ENCODE data around the gene FYN.

FYN gene

DNA sequence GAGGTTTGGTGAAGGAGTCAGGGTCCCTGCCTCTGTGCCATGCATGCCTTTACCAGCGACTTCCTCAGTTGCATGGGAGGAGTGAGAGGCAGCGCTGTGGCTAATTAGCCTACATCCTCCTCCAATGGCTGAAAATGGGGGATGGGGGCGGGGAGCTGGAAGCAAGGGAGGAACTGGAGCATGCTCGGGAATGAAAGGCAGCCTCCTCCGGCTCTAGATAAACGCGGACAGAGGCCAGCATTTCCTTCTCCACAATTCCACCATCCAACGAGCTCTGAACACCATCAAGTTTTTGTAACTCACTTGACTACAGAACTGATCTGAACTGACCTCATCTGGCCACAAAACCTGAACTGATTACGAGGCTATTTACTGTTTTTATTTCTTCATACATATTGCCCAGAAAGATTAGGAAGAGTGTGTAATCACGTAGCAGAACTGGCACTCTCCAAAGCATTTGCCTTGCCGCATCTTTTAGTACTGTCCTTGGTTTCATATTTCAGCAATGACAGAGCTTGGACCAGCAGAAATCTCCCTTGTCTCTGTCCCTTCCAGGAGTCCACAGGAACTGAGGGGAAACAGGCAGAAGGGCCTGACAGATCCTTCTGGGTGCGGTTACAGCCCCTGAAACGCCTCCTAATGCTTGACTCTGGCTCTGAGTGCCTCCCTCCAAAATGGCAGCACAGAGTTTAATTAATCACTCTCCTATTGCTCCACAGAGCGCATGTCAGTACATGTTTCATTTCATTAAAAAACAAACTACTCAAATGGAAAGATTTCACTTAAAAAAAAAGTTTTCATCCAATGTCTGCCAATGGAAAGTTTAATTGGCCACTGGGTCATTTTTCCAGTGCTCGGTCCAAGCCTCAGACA is 209.3 kb downstream of the FYN start:
- peak overlapping the region; percentile 85 for H3K27ac Mint-ChIP-seq
- peaks cover 3% of the 10 kb centered on the region for H3K4me1 Mint-ChIP-seq
- no peak overlapping the region for H3K4me3 Mint-ChIP-seq
- peaks cover 24% of the 10 kb centered on the region for H3K36me3 Mint-ChIP-seq
- H3K9me3 Mint-ChIP-seq: no peaks in the 10 kb centered on the region
- no peaks in the 10 kb centered on the region for H3K27me3 Mint-ChIP-seq

DNA sequence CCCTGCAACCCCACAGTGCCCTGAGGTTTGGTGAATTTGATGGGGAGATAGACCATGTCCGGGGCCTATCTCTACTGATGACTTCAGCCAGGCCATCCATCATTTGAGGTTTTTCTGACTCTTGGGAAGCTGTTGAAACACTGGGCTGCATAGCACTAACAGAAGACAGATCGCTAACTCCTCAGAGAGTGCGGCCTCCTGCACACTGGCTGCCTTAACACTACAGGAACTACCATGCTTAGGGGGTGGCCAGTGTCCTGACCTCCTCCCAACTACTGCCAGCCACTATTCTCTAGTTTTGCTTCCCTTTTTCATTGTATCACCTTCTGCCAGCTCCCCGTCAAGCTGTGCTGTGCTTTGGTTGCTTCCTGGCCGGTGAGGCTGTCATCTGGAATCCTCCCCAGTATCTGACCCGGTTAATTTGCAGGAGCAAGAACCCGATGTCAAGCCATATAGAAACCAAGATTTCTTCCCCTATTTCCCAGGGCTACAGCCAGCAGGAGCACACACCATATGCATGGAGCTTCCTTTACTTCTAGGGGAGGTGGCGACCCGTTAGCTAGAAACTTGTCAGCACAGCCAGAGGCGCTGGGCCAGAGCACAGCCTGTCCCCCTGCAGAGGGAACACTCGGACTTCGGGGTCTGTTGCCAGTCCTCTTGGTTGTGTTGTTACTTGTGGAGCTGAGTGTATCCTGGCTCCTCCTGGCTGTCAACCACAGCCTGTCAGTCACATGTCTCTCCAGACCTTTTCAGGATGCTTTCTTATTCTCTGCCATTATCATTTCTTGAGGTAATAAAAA is 210.3 kb downstream of the FYN start:
- no peaks in the 10 kb centered on the region for H3K9me3 Mint-ChIP-seq
- peaks cover 3% of the 10 kb centered on the region for H3K4me1 Mint-ChIP-seq
- H3K27me3 Mint-ChIP-seq: no peaks in the 10 kb centered on the region
- H3K4me3 Mint-ChIP-seq: no peak overlapping the region
- H3K36me3 Mint-ChIP-seq: peaks cover 18% of the 10 kb centered on the region
- H3K27ac Mint-ChIP-seq: peak overlapping the region; percentile 60

GRCh38 chr6:111662072-111662793 is 211.0 kb downstream of the FYN start:
- Mint-ChIP-seq H3K27me3 (no peaks in the 10 kb centered on the region), H3K4me3 (no peak overlapping the region), H3K27ac (peak overlapping the region; percentile 56), H3K9me3 (no peaks in the 10 kb centered on the region), H3K36me3 (peaks cover 13% of the 10 kb centered on the region), H3K4me1 (peaks cover 3% of the 10 kb centered on the region)

DNA sequence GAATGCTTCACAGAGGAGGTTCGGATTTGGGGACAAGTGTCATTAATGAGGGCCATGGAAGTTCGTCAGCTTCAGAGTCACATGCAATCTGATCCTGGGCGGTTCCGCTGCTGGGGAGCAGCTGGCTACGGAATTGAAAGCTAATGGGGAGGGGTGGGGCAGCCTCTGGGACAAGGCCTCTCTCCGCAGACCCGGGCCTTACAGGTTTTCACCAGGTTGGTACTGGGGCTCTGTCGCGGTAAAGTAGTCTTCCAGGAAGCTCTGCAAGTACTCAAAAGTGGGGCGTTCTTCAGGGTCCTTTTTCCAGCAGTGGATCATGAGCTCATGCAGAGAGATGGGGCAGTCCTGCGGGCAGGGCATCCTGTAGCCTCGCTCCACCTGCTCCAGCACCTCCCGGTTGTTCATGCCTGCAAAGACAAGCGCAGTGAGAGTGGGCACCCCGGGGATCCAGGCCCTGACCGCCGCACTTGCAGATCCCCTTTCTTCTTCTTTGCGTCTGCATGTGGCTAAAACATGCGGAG is 211.7 kb downstream of the FYN start:
- no peaks in the 10 kb centered on the region for H3K9me3 Mint-ChIP-seq
- H3K36me3 Mint-ChIP-seq: peaks cover 8% of the 10 kb centered on the region
- peak overlapping the region; percentile 56 for H3K27ac Mint-ChIP-seq
- no peaks in the 10 kb centered on the region for H3K27me3 Mint-ChIP-seq
- peaks cover 3% of the 10 kb centered on the region for H3K4me1 Mint-ChIP-seq
- no peak overlapping the region for H3K4me3 Mint-ChIP-seq

GRCh38 chr6:111660531-111660930 is 212.7 kb downstream of the FYN start:
- Mint-ChIP-seq H3K4me3 (no peak overlapping the region), H3K9me3 (no peaks in the 10 kb centered on the region), H3K4me1 (peaks cover 3% of the 10 kb centered on the region), H3K27me3 (no peaks in the 10 kb centered on the region), H3K36me3 (peaks cover 11% of the 10 kb centered on the region), H3K27ac (peak overlapping the region; percentile 1)

- no peak overlapping the region for H3K4me3 Mint-ChIP-seq
These were observed 214.6 kb downstream of the FYN start for GRCh38 chr6:111658462-111659154.

GRCh38 chr6:111657146-111657545 is 216.1 kb downstream of the FYN start:
- H3K4me1 Mint-ChIP-seq: no peaks in the 10 kb centered on the region
- H3K27me3 Mint-ChIP-seq: no peaks in the 10 kb centered on the region
- peak overlapping the region; percentile 37 for H3K27ac Mint-ChIP-seq
- no peaks in the 10 kb centered on the region for H3K9me3 Mint-ChIP-seq
- H3K36me3 Mint-ChIP-seq: peaks cover 12% of the 10 kb centered on the region
- no peak overlapping the region for H3K4me3 Mint-ChIP-seq

More at GRCh38 chr6:111658462-111659154, 214.6 kb downstream of the FYN start:
- Mint-ChIP-seq H3K4me1 (no peaks in the 10 kb centered on the region), H3K27ac (no peak overlapping the region), H3K36me3 (peaks cover 10% of the 10 kb centered on the region), H3K27me3 (no peaks in the 10 kb centered on the region), H3K9me3 (no peaks in the 10 kb centered on the region)

GRCh38 chr6:111653979-111654378 is 219.3 kb downstream of the FYN start:
- peaks cover 14% of the 10 kb centered on the region for H3K36me3 Mint-ChIP-seq
- H3K9me3 Mint-ChIP-seq: no peaks in the 10 kb centered on the region
- no peaks in the 10 kb centered on the region for H3K4me1 Mint-ChIP-seq
- H3K27ac Mint-ChIP-seq: no peak overlapping the region
- no peak overlapping the region for H3K4me3 Mint-ChIP-seq
- H3K27me3 Mint-ChIP-seq: no peaks in the 10 kb centered on the region

DNA sequence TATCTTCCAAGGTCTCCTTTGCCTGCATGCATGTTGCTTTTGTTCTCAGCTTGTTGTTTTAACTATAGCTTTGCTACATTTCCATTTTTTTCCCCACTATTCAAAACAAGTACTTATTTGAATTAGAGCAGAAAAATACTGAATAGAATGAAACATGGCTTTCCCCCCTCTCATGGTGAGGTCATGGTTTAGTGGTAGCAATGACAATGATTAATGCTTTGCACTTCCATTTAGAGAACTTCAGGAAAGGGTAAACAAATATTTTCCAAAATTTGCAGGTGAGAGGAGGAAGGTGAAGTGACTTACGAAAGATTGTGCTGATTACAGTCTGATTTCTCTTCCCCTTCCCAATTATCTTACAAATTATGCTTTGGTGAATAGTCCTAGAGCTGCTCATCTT is 219.8 kb downstream of the FYN start:
- Mint-ChIP-seq H3K4me1 (no peaks in the 10 kb centered on the region), H3K9me3 (no peaks in the 10 kb centered on the region), H3K27me3 (no peaks in the 10 kb centered on the region), H3K36me3 (peaks cover 14% of the 10 kb centered on the region), H3K27ac (no peak overlapping the region), H3K4me3 (no peak overlapping the region)

DNA sequence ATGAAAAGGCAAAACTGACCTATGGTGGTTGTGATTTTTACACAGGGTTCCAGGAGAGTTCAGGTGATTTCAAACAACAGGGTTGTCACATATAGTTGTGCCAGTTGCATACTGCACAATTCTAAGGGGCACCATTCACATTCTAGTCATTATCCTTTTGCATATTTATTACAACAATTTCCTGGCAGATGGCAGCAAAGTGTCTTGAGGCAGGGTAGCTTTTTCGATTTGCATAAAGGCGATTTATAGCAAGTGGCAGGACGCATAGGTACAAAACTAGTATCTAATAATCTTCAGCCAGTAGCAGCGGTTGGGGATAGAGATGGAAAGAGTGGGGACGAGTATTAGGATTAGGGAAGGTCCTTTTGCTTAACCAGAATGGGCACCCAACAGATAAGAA is 221.1 kb downstream of the FYN start:
- Mint-ChIP-seq H3K27me3 (no peaks in the 10 kb centered on the region), H3K9me3 (no peaks in the 10 kb centered on the region), H3K4me1 (no peaks in the 10 kb centered on the region), H3K4me3 (no peak overlapping the region), H3K36me3 (peaks cover 21% of the 10 kb centered on the region), H3K27ac (peak overlapping the region; percentile 14)

GRCh38 chr6:111651185-111652034 is 221.8 kb downstream of the FYN start:
- Mint-ChIP-seq H3K4me3 (no peak overlapping the region), H3K27me3 (no peaks in the 10 kb centered on the region), H3K27ac (no peak overlapping the region), H3K9me3 (no peaks in the 10 kb centered on the region), H3K4me1 (no peaks in the 10 kb centered on the region), H3K36me3 (peaks cover 21% of the 10 kb centered on the region)

GRCh38 chr6:111650049-111650448 is 223.2 kb downstream of the FYN start:
- Mint-ChIP-seq H3K36me3 (peaks cover 14% of the 10 kb centered on the region), H3K27me3 (no peaks in the 10 kb centered on the region), H3K27ac (no peak overlapping the region), H3K9me3 (no peaks in the 10 kb centered on the region), H3K4me1 (no peaks in the 10 kb centered on the region), H3K4me3 (no peak overlapping the region)

GRCh38 chr6:111648100-111648499 is 225.2 kb downstream of the FYN start:
- Mint-ChIP-seq H3K36me3 (peaks cover 14% of the 10 kb centered on the region), H3K27me3 (no peaks in the 10 kb centered on the region), H3K4me1 (no peaks in the 10 kb centered on the region), H3K9me3 (no peaks in the 10 kb centered on the region), H3K4me3 (no peak overlapping the region), H3K27ac (no peak overlapping the region)

DNA sequence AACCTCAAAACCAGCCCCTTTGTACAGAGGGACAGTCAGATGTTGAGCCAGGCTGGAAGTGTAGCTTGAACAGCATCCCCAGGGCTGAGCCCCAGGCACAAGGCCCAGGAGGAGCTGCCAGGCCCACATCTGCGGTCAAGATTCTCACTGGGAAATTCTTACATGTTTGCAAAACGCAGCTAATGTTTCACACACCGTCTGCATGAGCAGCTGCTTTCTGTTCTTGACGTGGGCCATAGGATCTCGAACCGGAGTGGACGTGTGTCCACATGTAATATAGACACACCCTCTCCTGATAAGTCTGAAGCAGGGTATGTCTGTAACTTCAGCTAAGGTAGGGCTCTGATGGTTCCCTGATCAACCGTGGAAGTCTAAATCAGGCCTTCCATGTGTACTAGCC is 226.3 kb downstream of the FYN start:
- Mint-ChIP-seq H3K36me3 (peaks cover 12% of the 10 kb centered on the region), H3K9me3 (no peaks in the 10 kb centered on the region), H3K27ac (no peak overlapping the region), H3K27me3 (no peaks in the 10 kb centered on the region), H3K4me3 (no peak overlapping the region), H3K4me1 (no peaks in the 10 kb centered on the region)
